ENCODE measurements around the gene KRTAP5-5. TPM values are rescaled to one million over a fixed set of nuclear protein-coding genes. Genes with fewer than 3 reads are reported as not detected.

Gene KRTAP5-5
- total RNA-seq, 1 donor from 2014 or later = not detected

- Histone ChIP-seq H3K27me3 (ENCODE audit: control insufficient read depth, insufficient read depth, low read length) (peaks cover 11% of the 10 kb centered on the region), H3K36me3 (ENCODE audit: control insufficient read depth, insufficient read depth, low read length) (no peaks in the 10 kb centered on the region), H3K4me3 (ENCODE audit: low read depth, low read length) (no peak overlapping the region)
- DNase-seq (ENCODE audit: low read depth) = no peak
- FAIRE-seq = no peak
- TF ChIP-seq CTCF (IDR thresholded peaks at IDR 0.05; ENCODE audit: insufficient read depth, low read length, severe bottlenecking) = no peak
Measured at GRCh38 chr11:1633864-1634263, 4.3 kb downstream of the KRTAP5-5 start.

- FAIRE-seq = no peak
- H3K36me3 ChIP-seq (ENCODE audit: control insufficient read depth, insufficient read depth, low read length) = no peaks in the 10 kb centered on the region
- H3K27me3 ChIP-seq (ENCODE audit: control insufficient read depth, insufficient read depth, low read length) = peaks cover 7% of the 10 kb centered on the region
Measured at GRCh38 chr11:1636291-1636950, 6.8 kb downstream of the KRTAP5-5 start.

GRCh38 chr11:1637628-1638027 lies 8.1 kb downstream of the KRTAP5-5 start:
- peaks cover 5% of the 10 kb centered on the region for H3K27me3 ChIP-seq (ENCODE audit: control insufficient read depth, insufficient read depth, low read length)
- no peak for FAIRE-seq
- no peak for TF ChIP-seq CTCF (IDR thresholded peaks at IDR 0.05; ENCODE audit: insufficient read depth, low read length, severe bottlenecking)

More at GRCh38 chr11:1636291-1636950, 6.8 kb downstream of the KRTAP5-5 start:
- H3K4me3 ChIP-seq (ENCODE audit: low read depth, low read length) = no peak overlapping the region
- TF ChIP-seq CTCF (IDR thresholded peaks at IDR 0.05; ENCODE audit: insufficient read depth, low read length, severe bottlenecking) = no peak
- no peak for DNase-seq (ENCODE audit: low read depth)

GRCh38 chr11:1638344-1638743 lies 8.8 kb downstream of the KRTAP5-5 start:
- FAIRE-seq (no peak), DNase-seq (ENCODE audit: low read depth) (no peak)
- no peak for TF ChIP-seq CTCF (IDR thresholded peaks at IDR 0.05; ENCODE audit: insufficient read depth, low read length, severe bottlenecking)
- Histone ChIP-seq H3K4me3 (ENCODE audit: low read depth, low read length) (no peak overlapping the region), H3K27me3 (ENCODE audit: control insufficient read depth, insufficient read depth, low read length) (peaks cover 5% of the 10 kb centered on the region), H3K36me3 (ENCODE audit: control insufficient read depth, insufficient read depth, low read length) (no peaks in the 10 kb centered on the region)

More at GRCh38 chr11:1637628-1638027, 8.1 kb downstream of the KRTAP5-5 start:
- no peak overlapping the region for H3K4me3 ChIP-seq (ENCODE audit: low read depth, low read length)
- DNase-seq (ENCODE audit: low read depth) = no peak
- no peaks in the 10 kb centered on the region for H3K36me3 ChIP-seq (ENCODE audit: control insufficient read depth, insufficient read depth, low read length)

- TF ChIP-seq CTCF (IDR thresholded peaks at IDR 0.05; ENCODE audit: insufficient read depth, low read length, severe bottlenecking) = no peak
- H3K4me3 ChIP-seq (ENCODE audit: low read depth, low read length) = no peak overlapping the region
- peaks cover 5% of the 10 kb centered on the region for H3K27me3 ChIP-seq (ENCODE audit: control insufficient read depth, insufficient read depth, low read length)
- FAIRE-seq (no peak), DNase-seq (ENCODE audit: low read depth) (no peak)
- H3K36me3 ChIP-seq (ENCODE audit: control insufficient read depth, insufficient read depth, low read length) = no peaks in the 10 kb centered on the region
Measured at GRCh38 chr11:1639102-1639620, 9.6 kb downstream of the KRTAP5-5 start.
